CD14-positive monocyte (primary cell): ENCODE results near the gene ARHGEF33. TPM values are rescaled to one million over a fixed set of nuclear protein-coding genes. Genes with fewer than 3 reads are reported as not detected.

Experiments used
- DNase-seq, 3 donors: peaks; one replicate each; pipeline ENCODE4 v3.0.0-alpha.2; 2011 to 2022
- H2AFZ ChIP-seq: 2 replicates; pipeline ENCODE4 v1.6.0; 2012; ENCODE audit warnings: mild to moderate bottlenecking, low read depth, low read length, inconsistent platforms; ENCODE audit not compliant: insufficient read depth, poor library complexity, severe bottlenecking
- H3K27ac ChIP-seq, 2 donors: 1 replicate in 1 of 2; 2 replicates in 1 of 2; pipeline ENCODE4 v1.5.1; 2012 to 2013; ENCODE audit warnings: low read length in 2 of 2, control low read depth in 1 of 2, inconsistent platforms in 1 of 2, low read depth in 1 of 2, mild to moderate bottlenecking in 1 of 2
- H3K27me3 ChIP-seq, 2 donors: one replicate each; pipeline versions ENCODE4 v1.6.0 to v1.6.1; 2011 to 2013; ENCODE audit warnings: low read length in 2 of 2; ENCODE audit not compliant: control insufficient read depth in 2 of 2, insufficient read depth in 2 of 2
- H3K36me3 ChIP-seq, 2 donors: replicated peaks in 1 of 2; 1 replicate in 1 of 2; 2 replicates in 1 of 2; pipeline versions ENCODE4 v1.5.1 to v1.6.1; 2012 to 2013; ENCODE audit warnings: low read length in 2 of 2, control low read depth in 1 of 2, inconsistent platforms in 1 of 2, mild to moderate bottlenecking in 1 of 2; ENCODE audit not compliant: insufficient read depth in 2 of 2, control insufficient read depth in 1 of 2
- H3K4me1 ChIP-seq, 2 donors: 1 replicate in 1 of 2; 2 replicates in 1 of 2; pipeline versions ENCODE4 v1.5.1 to v1.6.1; 2012 to 2013; ENCODE audit warnings: low read length in 2 of 2, control low read depth in 1 of 2, inconsistent platforms in 1 of 2, mild to moderate bottlenecking in 1 of 2, moderate library complexity in 1 of 2; ENCODE audit not compliant: insufficient read depth in 2 of 2, control insufficient read depth in 1 of 2
- H3K4me2 ChIP-seq: replicated peaks from 2 replicates; pipeline ENCODE3; 2012; ENCODE audit warnings: low read length, moderate library complexity, mild to moderate bottlenecking; ENCODE audit not compliant: poor library complexity, severe bottlenecking; ENCODE audit errors: extremely low read depth
- H3K4me3 ChIP-seq, 3 experiments: fragments of 200-600 bp in 1 of 3; sonication (generic) in 1 of 3; replicated peaks in 1 of 3; 1 replicate in 2 of 3; 2 replicates in 1 of 3; pipeline ENCODE4 v1.5.1; 2011 to 2013; ENCODE audit warnings: low read length in 3 of 3, mild to moderate bottlenecking in 3 of 3, control low read depth in 2 of 3, low read depth in 2 of 3, inconsistent platforms in 1 of 3, moderate library complexity in 1 of 3
- H3K79me2 ChIP-seq: 2 replicates; pipeline ENCODE4 v1.6.0; 2012; ENCODE audit warnings: mild to moderate bottlenecking, control low read depth, inconsistent platforms, low read length, moderate library complexity; ENCODE audit not compliant: insufficient read depth
- H3K9ac ChIP-seq: 2 replicates; pipeline ENCODE4 v1.6.0; 2017; ENCODE audit warnings: low read length, mild to moderate bottlenecking; ENCODE audit not compliant: insufficient read depth, poor library complexity, severe bottlenecking
- H3K9me3 ChIP-seq, 2 donors: replicated peaks in 1 of 2; 1 replicate in 1 of 2; 2 replicates in 1 of 2; pipeline versions ENCODE4 v1.5.1 to v1.6.1; 2012 to 2013; ENCODE audit warnings: low read length in 2 of 2, control low read depth in 1 of 2; ENCODE audit not compliant: control insufficient read depth in 1 of 2, insufficient read depth in 1 of 2
- H4K20me1 ChIP-seq: 2 replicates; pipeline ENCODE4 v1.6.0; 2012; ENCODE audit warnings: mild to moderate bottlenecking, low read length, control low read depth, moderate library complexity; ENCODE audit not compliant: insufficient read depth
- H3K27ac Mint-ChIP-seq, 7 donors: one replicate each; pipeline ENCODE4 v1.8.0; 2020; ENCODE audit warnings: mild to moderate bottlenecking in 7 of 7, mixed read lengths in 7 of 7, moderate library complexity in 6 of 7, inconsistent platforms in 2 of 7
- H3K27me3 Mint-ChIP-seq, 3 donors: one replicate each; pipeline ENCODE4 v1.8.0; 2021 to 2022; ENCODE audit warnings: low read depth in 3 of 3, mild to moderate bottlenecking in 3 of 3, mixed read lengths in 3 of 3, moderate library complexity in 3 of 3, inconsistent platforms in 1 of 3
- H3K36me3 Mint-ChIP-seq, 2 donors: one replicate each; pipeline ENCODE4 v1.8.0; 2020; ENCODE audit warnings: mixed read lengths in 2 of 2, inconsistent platforms in 1 of 2, mild to moderate bottlenecking in 1 of 2
- H3K4me1 Mint-ChIP-seq: one replicate; pipeline ENCODE4 v1.8.0; 2020; ENCODE audit warnings: mild to moderate bottlenecking, mixed read lengths
- H3K4me3 Mint-ChIP-seq, 2 donors: one replicate each; pipeline ENCODE4 v1.8.0; 2020; ENCODE audit warnings: mild to moderate bottlenecking in 2 of 2, mixed read lengths in 2 of 2, moderate library complexity in 1 of 2
- H3K9me3 Mint-ChIP-seq, 7 donors: one replicate each; pipeline ENCODE4 v1.8.0; 2020 to 2022; ENCODE audit warnings: mixed read lengths in 7 of 7, mild to moderate bottlenecking in 6 of 7, moderate library complexity in 6 of 7, inconsistent platforms in 2 of 7
- CTCF ChIP-seq: fragments of 200-600 bp; IDR thresholded peaks from one replicate; pipeline ENCODE4 v1.8.0; 2022; ENCODE audit warnings: antibody characterized with exemption, mild to moderate bottlenecking
- WGBS: methylation state at CpG from one replicate; pipeline ENCODE4 v1.1.5; 2013; ENCODE audit warnings: missing lambda C conversion rate; ENCODE audit not compliant: insufficient coverage; 5-methylcytosine and 5-hydroxymethylcytosine counted together
- intact Hi-C, 2 donors: fragments of 100-400 bp; cut with micrococcal nuclease; formaldehyde crosslinking; loops; one replicate each; pipeline versions ENCODE4 v1.15.0 to v1.15.1; 2023
- polyA plus RNA-seq, 3 donors: library from polyadenylated mRNA; depleted of rRNA in 1 of 3; unstranded in 2 of 3; stranded (reverse) in 1 of 3; fragments of 300-500 nt in 2 of 3; fragments of >200 nt in 1 of 3; fragmentation: Illumina TruSeq in 2 of 3; gene quantifications; 1 replicate in 2 of 3; 2 replicates in 1 of 3; pipeline ENCODE4 v1.2.3, GENCODE V29; 2012 to 2021

ARHGEF33 gene
- polyA plus RNA-seq, 3 donors: 0.33 TPM; not detected in 2

GRCh38 chr2:38959466-38959865 is 69.8 kb downstream of the ARHGEF33 start:
- no peak for TF ChIP-seq CTCF
- H4K20me1 ChIP-seq: no peaks in the 10 kb centered on the region
- DNase-seq: no peak
- no peak overlapping the region for H3K27ac ChIP-seq
- Mint-ChIP-seq H3K36me3 (peaks cover 0 to 2% of the 10 kb centered on the region in 2 donors), H3K27ac (peak overlapping the region in 1 of 7 donors; percentile 15), H3K4me3 (peak overlapping the region; percentile 74 to 77), H3K27me3 (peaks cover 3 to 31% (median 20%) of the 10 kb centered on the region in 3 donors), H3K9me3 (peaks cover 0 to 4% (median 2%) of the 10 kb centered on the region in 7 donors), H3K4me1 (peaks cover 8% of the 10 kb centered on the region)
- H3K9me3 ChIP-seq: no peaks in the 10 kb centered on the region
- H2AFZ ChIP-seq: peak overlapping the region; percentile 91
- peak overlapping the region; percentile 66 for H3K4me2 ChIP-seq
- H3K79me2 ChIP-seq: no peaks in the 10 kb centered on the region
- H3K27me3 ChIP-seq: peaks cover 0 to 11% of the 10 kb centered on the region in 2 donors
- no peaks in the 10 kb centered on the region for H3K36me3 ChIP-seq
- H3K9ac ChIP-seq: peak overlapping the region; percentile 41
- peak overlapping the region in 2 of 3 experiments; percentile 14 to 67 for H3K4me3 ChIP-seq
- WGBS: 93% methylated on average over 13 of the region's 24 CpGs
- H3K4me1 ChIP-seq: peaks cover 12 to 15% of the 10 kb centered on the region in 2 donors
- intact Hi-C loops: no loop called here

- intact Hi-C loops: no loop called here
- Mint-ChIP-seq H3K4me1 (peaks cover 8% of the 10 kb centered on the region), H3K9me3 (peaks cover 0 to 4% (median 2%) of the 10 kb centered on the region in 7 donors), H3K27me3 (peaks cover 3 to 31% (median 20%) of the 10 kb centered on the region in 3 donors), H3K4me3 (peak overlapping the region; percentile 74 to 84), H3K27ac (no peak overlapping the region), H3K36me3 (peaks cover 0 to 2% of the 10 kb centered on the region in 2 donors)
- H3K27ac ChIP-seq: no peak overlapping the region
- H2AFZ ChIP-seq: peak overlapping the region; percentile 91
- peaks cover 12 to 15% of the 10 kb centered on the region in 2 donors for H3K4me1 ChIP-seq
- no peaks in the 10 kb centered on the region for H3K79me2 ChIP-seq
- no peaks in the 10 kb centered on the region for H3K36me3 ChIP-seq
- 11% methylated on average over 77 of the region's 97 CpGs for WGBS
- peak; percentile 82 to 87 (median 87) for DNase-seq
- peak; percentile 17 for TF ChIP-seq CTCF
- peaks cover 0 to 11% of the 10 kb centered on the region in 2 donors for H3K27me3 ChIP-seq
- no peaks in the 10 kb centered on the region for H3K9me3 ChIP-seq
- no peaks in the 10 kb centered on the region for H4K20me1 ChIP-seq
- H3K4me2 ChIP-seq: peak overlapping the region; percentile 66
- H3K4me3 ChIP-seq: peak overlapping the region; percentile 14 to 67 (median 25)
- peak overlapping the region; percentile 41 for H3K9ac ChIP-seq
These were observed 70.4 kb downstream of the ARHGEF33 start for GRCh38 chr2:38959938-38960608.
